A204.1 (cell line): Measurements from ENCODE around the gene ITGA5.

Experiments
- FAIRE-seq: peaks from 2 replicates; lab custom pipeline; 2012; peaks lifted over from hg19 to GRCh38; lab: Jason Lieb, UNC

The ITGA5 gene

GRCh38 chr12:54389134-54389508, 29.9 kb downstream of the ITGA5 start:
- no peak for FAIRE-seq

- FAIRE-seq, result no peak
These were observed 30.6 kb downstream of the ITGA5 start for GRCh38 chr12:54388237-54389133.

GRCh38 chr12:54387114-54387467, 32.0 kb downstream of the ITGA5 start:
- FAIRE-seq, result no peak

DNA sequence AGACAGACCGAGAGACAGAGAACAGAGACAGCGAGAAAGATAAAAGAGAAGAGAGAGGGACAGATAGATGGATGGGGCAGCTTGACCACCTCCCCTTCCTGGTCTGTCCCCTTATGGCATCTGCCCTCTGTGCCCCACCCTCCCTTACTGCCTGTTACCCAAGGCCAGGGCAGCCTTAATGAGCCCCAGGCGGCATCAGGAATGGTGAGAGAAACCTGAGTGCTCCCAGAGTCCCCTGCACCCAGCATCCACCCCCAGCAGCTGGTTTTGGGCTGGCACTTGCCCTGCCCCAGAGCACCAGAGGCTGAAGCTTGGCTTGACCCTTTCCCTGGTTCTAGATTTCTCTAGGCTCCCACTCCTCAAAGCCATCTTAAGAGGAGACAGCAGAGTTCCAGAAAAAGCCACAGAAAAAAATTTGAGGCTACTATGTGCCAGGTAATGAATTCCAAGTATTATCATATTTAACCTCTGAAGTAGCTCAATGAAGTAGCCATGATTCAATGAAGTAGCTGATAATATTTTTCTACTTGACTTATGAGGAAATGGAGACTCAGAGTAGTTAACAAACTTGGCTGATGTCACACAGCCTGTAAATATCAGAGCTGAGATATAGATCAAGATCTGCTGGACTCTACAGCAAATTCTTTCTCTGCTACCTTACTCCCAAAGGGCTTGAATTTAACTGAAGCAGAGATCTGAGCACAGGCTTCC, 32.5 kb downstream of the ITGA5 start:
- FAIRE-seq, result no peak

- FAIRE-seq, result no peak
These were observed 33.7 kb downstream of the ITGA5 start for GRCh38 chr12:54385251-54385914.

DNA sequence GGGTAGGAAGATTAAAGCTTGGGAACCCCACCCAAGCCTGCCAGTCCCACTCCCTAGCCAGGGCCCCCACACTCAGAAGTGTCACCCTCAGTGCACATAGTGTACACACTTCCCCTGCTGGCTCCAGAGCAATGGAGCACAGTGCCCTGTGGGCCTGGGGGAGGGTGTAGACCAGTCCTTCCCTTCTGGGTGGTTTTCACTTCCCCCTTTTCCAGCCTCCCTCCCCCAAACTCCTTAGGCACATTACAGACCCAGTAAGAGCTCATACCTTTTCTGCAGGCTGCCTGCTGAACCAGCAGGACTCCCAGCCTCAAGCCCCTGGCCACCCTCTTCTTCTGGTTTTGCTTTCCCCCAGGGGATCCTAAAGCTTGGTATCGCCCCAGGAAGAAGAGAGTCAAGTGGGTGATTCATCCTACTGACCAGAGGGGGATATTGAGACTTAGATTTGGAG, 34.5 kb downstream of the ITGA5 start, which contains the start of gene ZNF385A:
Gene ZNF385A, minus strand, starts transcription at position 143 of the 451 bp plus-strand sequence. CDS start 219 bp downstream, outside the sequence.
- FAIRE-seq, result no peak

DNA sequence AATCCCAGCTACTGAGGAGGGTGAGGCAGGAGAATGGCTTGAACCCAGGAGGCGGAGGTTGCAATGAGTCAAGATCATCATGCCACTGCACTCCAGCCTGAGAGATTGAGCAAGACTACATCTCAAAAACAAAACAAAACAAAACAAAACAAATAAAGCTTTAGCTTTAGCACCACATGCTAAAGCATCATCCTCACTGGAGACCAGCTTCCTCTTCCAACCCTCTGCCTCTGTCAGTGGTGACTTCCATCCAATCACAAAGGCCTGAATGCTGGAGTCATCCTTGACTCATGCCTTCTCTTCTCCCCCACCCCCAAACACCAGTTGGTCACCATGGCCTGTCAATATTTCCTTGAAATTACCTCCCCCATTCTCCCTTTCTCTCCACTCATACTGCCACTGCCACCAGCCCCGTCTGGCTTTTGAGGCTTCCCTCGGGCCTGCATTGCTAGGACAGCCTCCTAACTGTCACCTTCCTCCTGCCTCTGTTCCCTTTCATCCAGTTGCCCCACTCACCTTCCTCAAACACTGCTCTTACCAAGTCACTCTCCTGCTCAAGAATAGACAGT, 35.9 kb downstream of the ITGA5 start:
- no peak for FAIRE-seq

DNA sequence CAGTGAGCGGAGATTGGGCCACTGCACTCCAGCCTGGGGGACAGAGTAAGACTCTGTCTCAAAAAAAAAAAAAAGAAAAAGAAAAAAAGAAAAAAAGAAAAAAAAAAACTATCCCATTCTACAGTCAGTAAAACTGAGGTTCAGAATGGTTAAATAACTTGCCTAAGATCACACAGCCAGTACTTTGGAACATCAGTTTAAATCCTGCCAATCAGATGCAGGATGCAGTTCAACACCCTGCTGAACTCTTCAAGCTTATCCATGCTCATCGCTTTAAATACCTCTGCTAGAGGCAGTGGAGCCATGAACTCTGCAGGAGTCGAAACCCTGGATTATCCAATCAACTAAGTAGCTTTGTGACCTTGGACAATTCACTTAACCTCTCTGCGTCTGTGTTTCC, 37.9 kb downstream of the ITGA5 start:
- no peak for FAIRE-seq

DNA sequence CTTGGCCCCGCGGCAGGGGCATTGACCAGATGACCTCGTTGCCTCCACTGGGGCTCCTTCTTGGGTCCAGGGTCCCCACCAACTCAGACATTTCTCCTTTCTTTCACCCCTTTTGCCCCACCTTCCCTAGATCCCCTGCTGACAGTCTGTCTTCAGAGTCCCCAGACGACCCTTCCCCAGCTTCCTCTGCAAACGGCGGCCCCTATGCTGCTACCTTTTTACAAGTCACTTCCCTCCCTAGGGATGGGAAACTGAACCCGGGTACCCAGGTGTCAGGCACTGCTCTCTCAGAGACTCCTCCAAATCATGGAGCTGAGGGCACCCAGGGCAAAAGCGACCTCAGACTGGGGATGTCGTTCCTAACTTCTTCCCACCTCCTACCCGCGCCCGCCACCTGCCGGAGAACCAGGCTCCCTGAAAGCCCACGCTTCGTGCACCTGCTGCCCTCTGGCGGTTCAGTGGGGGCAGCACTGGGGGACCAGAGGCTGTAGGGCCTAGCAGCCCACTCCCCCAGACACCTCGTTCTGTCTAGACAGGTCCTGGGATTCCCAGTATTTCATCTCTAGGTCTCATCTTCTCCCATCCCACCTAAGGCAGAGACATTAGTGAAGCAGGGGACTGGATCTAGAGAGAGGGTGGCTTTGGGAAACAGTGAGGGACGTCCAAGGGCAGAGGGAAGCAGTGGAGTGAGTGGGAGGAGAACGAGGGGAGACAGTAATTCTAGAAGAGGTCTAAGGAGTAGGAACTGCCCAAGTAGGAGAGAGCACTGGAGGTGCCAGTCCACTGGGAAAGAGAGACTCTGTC, 39.5 kb downstream of the ITGA5 start:
- no peak for FAIRE-seq

GRCh38 chr12:54378796-54379397, 40.2 kb downstream of the ITGA5 start:
- no peak for FAIRE-seq

- no peak for FAIRE-seq
These were observed 41.1 kb downstream of the ITGA5 start for GRCh38 chr12:54377797-54378515.

DNA sequence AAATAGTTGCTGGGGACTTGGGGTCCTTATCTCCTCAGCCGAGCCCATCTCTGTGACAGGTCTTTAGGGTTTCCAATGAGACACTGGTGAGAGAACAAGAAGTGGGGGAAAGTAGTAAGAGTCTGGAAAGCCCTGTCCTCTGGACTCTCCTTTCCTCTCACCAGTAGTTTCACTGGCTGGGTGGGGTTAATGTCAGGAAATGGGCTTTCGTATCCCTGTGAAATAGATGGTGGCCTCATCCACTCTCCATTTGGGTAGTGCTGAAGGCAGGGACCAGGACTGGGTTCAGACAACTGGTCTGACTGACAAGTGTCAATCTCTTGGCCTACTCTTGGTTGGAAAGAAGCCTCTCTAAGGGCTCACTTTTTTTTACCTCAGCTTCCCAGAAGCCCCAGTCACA, 42.1 kb downstream of the ITGA5 start:
- FAIRE-seq, result no peak

DNA sequence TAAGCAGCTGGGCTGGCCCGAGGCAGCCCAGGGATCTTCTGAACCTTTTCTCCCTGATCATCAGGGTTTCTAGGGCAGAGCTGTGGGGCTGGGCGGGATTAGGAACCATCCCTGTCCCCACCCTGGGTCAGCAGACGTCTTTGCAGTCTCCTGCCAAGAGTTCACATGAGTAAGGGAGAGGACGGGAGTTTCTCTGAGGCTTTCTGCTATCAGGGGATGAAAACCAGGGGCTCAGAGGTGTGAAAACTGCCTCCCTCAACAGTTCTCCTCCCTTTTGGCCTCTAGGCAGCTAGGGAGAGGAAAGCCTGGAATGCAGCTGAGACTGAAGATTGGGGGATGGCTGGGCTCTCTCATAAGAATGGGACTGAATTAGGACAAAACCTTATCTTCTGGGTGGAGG, 42.5 kb downstream of the ITGA5 start:
- FAIRE-seq, result no peak

DNA sequence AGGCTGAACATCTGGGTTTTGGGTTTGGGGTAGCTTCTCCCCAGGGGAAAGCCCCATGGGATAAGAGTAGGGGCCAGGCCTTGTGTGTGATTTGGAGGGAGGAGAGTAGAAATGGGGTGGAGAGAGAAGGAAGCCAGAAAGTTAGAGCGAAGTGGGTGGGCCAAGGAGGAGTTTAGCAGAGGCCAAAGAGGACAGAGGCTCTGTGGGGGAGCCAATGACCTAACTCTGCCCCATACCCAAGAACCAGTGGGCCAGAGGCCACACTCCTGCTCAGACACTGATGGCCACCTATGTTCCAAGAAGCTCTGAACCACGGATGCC, 43.8 kb downstream of the ITGA5 start:
- no peak for FAIRE-seq

- no peak for FAIRE-seq
These were observed 44.4 kb downstream of the ITGA5 start for GRCh38 chr12:54374562-54375258.

DNA sequence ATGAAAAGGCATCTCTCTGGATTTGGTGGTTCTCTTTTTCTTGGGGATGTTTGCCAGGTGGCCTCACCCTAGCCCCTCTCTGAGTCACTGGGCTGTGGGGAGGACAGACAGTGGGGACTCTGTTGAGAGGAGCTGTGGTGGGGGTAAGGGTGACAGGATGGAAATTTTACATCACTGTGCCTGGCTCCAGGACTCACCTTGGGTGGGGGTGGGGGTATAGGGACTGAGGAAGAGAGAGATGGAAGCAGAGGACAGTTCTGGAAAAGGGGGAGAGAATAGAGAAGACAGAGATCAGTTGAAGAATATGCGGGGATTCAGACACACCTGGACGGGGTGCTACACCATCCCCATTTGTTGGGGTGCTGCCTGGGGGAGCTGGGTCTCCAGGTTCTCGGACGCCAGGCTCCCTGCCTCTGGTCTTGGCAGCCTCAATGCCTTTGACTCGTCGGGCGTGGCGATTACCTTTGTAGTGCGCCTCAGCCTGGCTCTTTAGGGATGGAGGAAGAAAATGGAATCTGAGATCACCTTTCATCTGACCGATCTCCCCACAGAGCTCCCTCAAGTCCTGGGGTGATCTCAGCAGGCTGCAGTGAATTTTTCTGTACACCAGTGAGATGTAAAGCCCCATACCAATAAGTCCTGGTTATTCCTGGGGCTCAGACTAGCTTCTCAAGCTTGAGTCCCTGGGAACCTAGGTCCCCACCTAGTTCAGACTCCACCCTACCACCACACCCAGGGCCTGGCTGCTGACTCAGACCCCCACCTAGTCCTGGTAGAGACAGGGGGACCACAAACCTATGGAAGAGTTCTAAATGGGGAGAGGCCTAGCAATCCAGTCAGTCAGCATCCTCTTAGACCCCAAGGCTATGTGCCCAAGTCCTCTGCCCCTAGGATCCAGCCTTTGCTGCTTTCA, 45.2 kb downstream of the ITGA5 start:
- FAIRE-seq, result no peak

- FAIRE-seq, result no peak
These were observed 46.8 kb downstream of the ITGA5 start for GRCh38 chr12:54372113-54372806.

DNA sequence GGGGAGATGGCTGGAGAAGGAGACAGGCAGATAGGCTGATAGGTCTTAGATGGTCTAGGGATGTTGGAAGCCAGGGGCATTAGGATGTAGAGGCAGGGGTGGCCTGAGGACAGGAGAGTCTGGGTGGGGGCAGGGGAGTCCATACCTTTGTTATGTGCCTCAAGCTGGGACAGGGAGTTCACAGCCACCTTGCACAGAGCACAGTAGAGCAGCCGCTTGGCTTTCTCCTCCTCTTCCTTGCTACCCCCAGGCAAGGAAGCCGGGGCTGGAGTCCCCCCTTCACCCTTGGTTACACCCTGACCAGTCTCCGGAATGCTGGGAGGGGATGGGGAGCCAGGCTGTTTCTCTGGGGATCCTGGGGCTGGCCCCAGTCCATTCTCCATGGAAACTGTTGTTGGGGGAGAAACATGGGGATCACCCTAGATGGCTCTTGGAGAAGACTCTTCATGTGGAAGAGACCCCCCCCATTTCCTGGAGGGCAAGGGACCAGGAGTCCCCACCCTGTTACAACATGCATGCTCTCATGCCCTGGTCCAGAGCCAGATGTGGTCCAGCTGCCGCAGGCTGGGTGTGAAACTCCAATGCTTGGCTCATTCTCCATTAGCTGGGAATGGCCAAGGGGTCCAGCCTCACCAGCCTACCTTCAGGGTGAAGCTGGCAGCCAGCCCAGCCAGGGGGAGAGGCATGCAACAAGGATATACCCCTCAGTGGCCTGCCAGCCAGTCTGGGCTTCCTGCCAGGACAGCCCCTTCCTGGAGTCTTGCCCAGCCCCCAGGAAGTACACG, 47.5 kb downstream of the ITGA5 start:
- no peak for FAIRE-seq
